Measurements from ENCODE around the gene HSBP1. TPM values are rescaled to one million over a fixed set of nuclear protein-coding genes. Genes with fewer than 3 reads are reported as not detected.

HSBP1 gene
- total and polyA plus RNA-seq, 3 donors from 2014 or later = 42.9 to 278 (median 43.7) TPM

- intact Hi-C loops (cut with DNase I; ENCODE audit: low total_unique reads) = no loop called here
- TF ChIP-seq POLR2A (IDR thresholded peaks at IDR 0.05) (no peak), CTCF (IDR thresholded peaks at IDR 0.05) (no peak)
- H3K27ac ChIP-seq = no peak overlapping the region
- 22 to 24% methylated on average over 13 of the region's 13 CpGs for WGBS, 2 donors
- no peak for DNase-seq
- no peaks in the 10 kb centered on the region for H3K27me3 ChIP-seq
- H3K4me3 ChIP-seq = no peak overlapping the region
- H3K4me1 ChIP-seq = peaks cover 19% of the 10 kb centered on the region
- H3K36me3 ChIP-seq (ENCODE audit: low read depth, missing control alignments) = no peaks in the 10 kb centered on the region
- H3K9me3 ChIP-seq = no peaks in the 10 kb centered on the region
Observed at GRCh38 chr16:83813823-83814658, 6.3 kb downstream of the HSBP1 start.

GRCh38 chr16:83814659-83814985 is 6.8 kb downstream of the HSBP1 start:
- no peaks in the 10 kb centered on the region for H3K9me3 ChIP-seq
- no peak for TF ChIP-seq POLR2A (IDR thresholded peaks at IDR 0.05)
- TF ChIP-seq CTCF (IDR thresholded peaks at IDR 0.05) = no peak
- no peak overlapping the region for H3K4me3 ChIP-seq
- 63 to 68% methylated on average over 4 of the region's 4 CpGs for WGBS, 2 donors
- DNase-seq = no peak
- no peaks in the 10 kb centered on the region for H3K36me3 ChIP-seq (ENCODE audit: low read depth, missing control alignments)
- intact Hi-C loops (cut with DNase I; ENCODE audit: low total_unique reads) = no loop called here
- H3K4me1 ChIP-seq = peaks cover 13% of the 10 kb centered on the region
- no peak overlapping the region for H3K27ac ChIP-seq
- no peaks in the 10 kb centered on the region for H3K27me3 ChIP-seq

GRCh38 chr16:83817022-83817421 is 9.2 kb downstream of the HSBP1 start:
- 94% methylated on average over 12 of the region's 12 CpGs for WGBS, 2 donors
- no peak overlapping the region for H3K4me3 ChIP-seq
- DNase-seq = no peak
- no peaks in the 10 kb centered on the region for H3K27me3 ChIP-seq
- no peaks in the 10 kb centered on the region for H3K9me3 ChIP-seq
- H3K36me3 ChIP-seq (ENCODE audit: low read depth, missing control alignments) = no peaks in the 10 kb centered on the region
- TF ChIP-seq CTCF (IDR thresholded peaks at IDR 0.05) (no peak), POLR2A (IDR thresholded peaks at IDR 0.05) (no peak)
- peaks cover 11% of the 10 kb centered on the region for H3K4me1 ChIP-seq
- intact Hi-C loops (cut with DNase I; ENCODE audit: low total_unique reads) = no loop called here
- no peak overlapping the region for H3K27ac ChIP-seq

GRCh38 chr16:83818276-83818675 is 10.5 kb downstream of the HSBP1 start:
- 88 to 91% methylated on average over 5 of the region's 5 CpGs for WGBS, 2 donors
- no peak for TF ChIP-seq POLR2A (IDR thresholded peaks at IDR 0.05)
- TF ChIP-seq CTCF (IDR thresholded peaks at IDR 0.05) = no peak
- Histone ChIP-seq H3K9me3 (no peaks in the 10 kb centered on the region), H3K4me3 (no peak overlapping the region), H3K36me3 (ENCODE audit: low read depth, missing control alignments) (no peaks in the 10 kb centered on the region), H3K27ac (no peak overlapping the region), H3K27me3 (no peaks in the 10 kb centered on the region), H3K4me1 (peaks cover 11% of the 10 kb centered on the region)
- intact Hi-C loops (cut with DNase I; ENCODE audit: low total_unique reads) = no loop called here
- no peak for DNase-seq

- intact Hi-C loops (cut with DNase I; ENCODE audit: low total_unique reads) = no loop called here
- Histone ChIP-seq H3K27me3 (no peaks in the 10 kb centered on the region), H3K4me1 (peaks cover 5% of the 10 kb centered on the region), H3K9me3 (no peaks in the 10 kb centered on the region), H3K27ac (no peak overlapping the region), H3K4me3 (no peak overlapping the region), H3K36me3 (ENCODE audit: low read depth, missing control alignments) (no peaks in the 10 kb centered on the region)
- no peak for DNase-seq
- no peak for TF ChIP-seq CTCF (IDR thresholded peaks at IDR 0.05)
- WGBS, 2 donors = 76 to 86% methylated on average over 8 of the region's 8 CpGs
Observed at GRCh38 chr16:83819361-83819760, 11.6 kb downstream of the HSBP1 start.

Measured in testis (tissue), 3 donors.